Common myeloid progenitor, CD34-positive (primary cell): ENCODE data around the gene CRYGS.

ENCODE experiments used
- CTCF ChIA-PET: fragments of 350-600 bp; sonication (Branson Sonifier 250); formaldehyde crosslinking; loops from one replicate; lab custom pipeline; 2021; ENCODE audit warnings: antibody characterized with exemption; lab: Charles Lee
- POLR2A ChIA-PET: fragments of 350-600 bp; sonication (Branson Sonifier 250); formaldehyde crosslinking; loops from one replicate; lab custom pipeline; 2021; ENCODE audit warnings: antibody characterized with exemption; lab: Charles Lee
- DNase-seq, 3 donors: peaks; one replicate each; pipeline versions ENCODE4 v3.0.0 to v3.0.0-alpha.2; 2013
- H3K27ac ChIP-seq, 2 experiments: 1 replicate in 1 of 2; 2 replicates in 1 of 2; pipeline ENCODE4 v1.7.0; 2013; ENCODE audit warnings: inconsistent platforms in 2 of 2, low read length in 2 of 2, mild to moderate bottlenecking in 2 of 2, low read depth in 1 of 2, moderate library complexity in 1 of 2; ENCODE audit not compliant: severe bottlenecking in 2 of 2, insufficient read depth in 1 of 2, poor library complexity in 1 of 2
- H3K27me3 ChIP-seq, 5 experiments: replicated peaks in 2 of 5; 1 replicate in 3 of 5; 2 replicates in 2 of 5; pipeline versions ENCODE4 v1.6.1 to v1.7.0; 2013; ENCODE audit warnings: low read length in 4 of 5, mild to moderate bottlenecking in 2 of 5, moderate library complexity in 2 of 5, inconsistent platforms in 1 of 5; ENCODE audit not compliant: insufficient read depth in 5 of 5, control insufficient read depth in 4 of 5
- H3K36me3 ChIP-seq, 4 experiments: 1 replicate in 2 of 4; 2 replicates in 2 of 4; pipeline versions ENCODE4 v1.6.1 to v1.7.0; 2013; ENCODE audit warnings: low read length in 3 of 4, control low read depth in 1 of 4, mild to moderate bottlenecking in 1 of 4; ENCODE audit not compliant: control insufficient read depth in 4 of 4, insufficient read depth in 4 of 4
- H3K4me1 ChIP-seq, 4 experiments: 1 replicate in 3 of 4; 2 replicates in 1 of 4; pipeline versions ENCODE4 v1.6.1 to v1.7.1; 2013; ENCODE audit warnings: low read length in 3 of 4, mild to moderate bottlenecking in 3 of 4, control low read depth in 1 of 4, inconsistent platforms in 1 of 4, moderate library complexity in 1 of 4; ENCODE audit not compliant: control insufficient read depth in 4 of 4, insufficient read depth in 4 of 4; ENCODE audit errors: control extremely low read depth in 1 of 4
- H3K4me3 ChIP-seq, 7 experiments: 1 replicate in 4 of 7; 2 replicates in 3 of 7; pipeline versions ENCODE4 v1.5.1 to v1.7.0; 2013; ENCODE audit warnings: mild to moderate bottlenecking in 7 of 7, low read length in 6 of 7, moderate library complexity in 6 of 7, inconsistent platforms in 2 of 7, low read depth in 2 of 7, control low read depth in 1 of 7; ENCODE audit not compliant: insufficient read depth in 4 of 7, control insufficient read depth in 1 of 7; ENCODE audit errors: extremely low read depth in 1 of 7
- H3K9me3 ChIP-seq, 5 experiments: 1 replicate in 4 of 5; 2 replicates in 1 of 5; pipeline versions ENCODE4 v1.6.1 to v1.7.1; 2013; ENCODE audit warnings: low read length in 4 of 5, mild to moderate bottlenecking in 2 of 5, inconsistent platforms in 1 of 5, low read depth in 1 of 5, moderate library complexity in 1 of 5; ENCODE audit not compliant: control insufficient read depth in 4 of 5, insufficient read depth in 2 of 5; ENCODE audit errors: control extremely low read depth in 1 of 5
- WGBS: methylation state at CpG from one replicate; pipeline ENCODE4 v1.1.5; 2013; ENCODE audit not compliant: insufficient coverage; 5-methylcytosine and 5-hydroxymethylcytosine counted together

The CRYGS gene

GRCh38 chr3:186516646-186517045 lies 27.5 kb downstream of the CRYGS start:
- no peaks in the 10 kb centered on the region for H3K36me3 ChIP-seq
- H3K4me1 ChIP-seq = peaks cover 16 to 89% (median 62%) of the 10 kb centered on the region in 4 experiments
- H3K27me3 ChIP-seq = no peaks in the 10 kb centered on the region
- DNase-seq = peak in 2 of 3 donors; percentile 42 to 47
- WGBS = 86% methylated on average over 1 of the region's 2 CpGs
- ChIA-PET POLR2A (no interaction called here), CTCF (interaction anchor here (0.6 to 6.0 kb wide), 5 partner anchors 10 to 239 kb away, joined by 3 to 46 read pairs (median 9); no protein-coding TSS in a partner anchor)
- no peak overlapping the region for H3K27ac ChIP-seq
- peaks cover 0 to 7% (median 0%) of the 10 kb centered on the region in 5 experiments for H3K9me3 ChIP-seq
- H3K4me3 ChIP-seq = no peak overlapping the region

DNA sequence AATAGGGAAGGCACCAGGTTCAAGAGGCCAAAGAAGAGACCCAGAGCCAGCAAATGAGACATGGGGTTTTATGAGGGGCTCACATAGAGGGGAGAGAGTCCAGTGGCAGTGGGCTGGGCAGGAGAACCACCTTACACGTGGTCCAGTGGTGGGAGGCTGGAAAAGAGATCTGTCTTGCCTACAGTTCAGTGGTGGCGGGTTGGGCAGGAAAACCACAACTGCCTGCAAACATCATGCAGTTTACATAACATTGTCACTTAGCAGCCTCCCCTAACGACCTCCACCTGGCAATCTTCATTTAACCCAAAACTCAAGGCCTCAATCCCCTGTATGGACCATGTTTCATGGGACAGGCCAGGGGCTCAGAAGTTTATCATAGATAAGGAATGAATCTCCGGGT lies 29.1 kb downstream of the CRYGS start:
- DNase-seq = peak; percentile 67 to 98 (median 97)
- Histone ChIP-seq H3K36me3 (no peaks in the 10 kb centered on the region), H3K4me1 (peaks cover 16 to 87% (median 52%) of the 10 kb centered on the region in 4 experiments), H3K27me3 (no peaks in the 10 kb centered on the region), H3K9me3 (peaks cover 0 to 7% (median 0%) of the 10 kb centered on the region in 5 experiments), H3K27ac (peak overlapping the region; percentile 75 to 84), H3K4me3 (no peak overlapping the region)
- ChIA-PET POLR2A (interaction anchor here (0.9 to 1.1 kb wide), 2 partner anchors 11 to 571 kb away, joined by 3 read pairs; no protein-coding TSS in a partner anchor), CTCF (interaction anchor here (2.1 to 6.0 kb wide), 2 partner anchors 15 to 19 kb away, joined by 9 to 40 read pairs; no protein-coding TSS in a partner anchor)
- WGBS = 0% methylated on average over 3 of the region's 4 CpGs

DNA sequence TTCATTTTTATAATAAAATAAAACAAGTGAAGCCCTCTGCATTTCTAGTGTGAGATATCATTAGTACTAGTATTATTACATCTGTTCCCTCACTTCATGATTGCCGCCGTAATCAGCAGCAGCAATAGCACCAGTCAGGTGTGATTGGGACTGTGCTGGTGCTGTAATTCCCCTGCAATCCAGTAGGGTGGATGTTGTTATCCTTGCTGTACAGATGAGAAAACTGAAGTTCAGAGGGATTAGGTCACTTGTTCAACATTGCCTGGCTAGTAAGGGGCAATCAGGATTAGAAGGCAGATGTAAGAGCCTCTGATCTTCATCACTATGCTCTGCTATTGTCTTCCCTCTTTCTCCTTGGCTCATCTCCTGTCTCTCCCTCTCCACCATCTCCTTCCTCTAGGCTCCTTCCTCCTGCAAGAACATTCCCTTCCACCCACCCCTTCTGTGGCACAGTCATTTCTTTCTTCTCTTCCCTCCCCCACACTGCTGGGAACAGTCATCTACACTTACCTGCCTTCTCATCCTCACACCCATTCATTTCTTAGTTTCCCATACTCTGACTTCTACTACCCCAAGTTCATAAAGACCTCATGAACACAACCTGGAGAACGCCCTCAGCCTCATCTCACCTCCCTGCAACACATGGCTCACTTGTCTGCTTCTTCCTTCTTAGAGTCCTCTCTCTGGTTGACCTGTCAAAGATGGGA lies 29.7 kb downstream of the CRYGS start:
- WGBS = 100% methylated on average over 1 of the region's 3 CpGs
- CTCF ChIA-PET = interaction anchor here (1.2 to 4.3 kb wide), 4 partner anchors 15 to 255 kb away, joined by 3 to 14 read pairs (median 8); no protein-coding TSS in a partner anchor
- POLR2A ChIA-PET = interaction anchor here (0.9 kb wide), 1 partner anchor 571 kb away, joined by 3 read pairs; no protein-coding TSS in a partner anchor

DNA sequence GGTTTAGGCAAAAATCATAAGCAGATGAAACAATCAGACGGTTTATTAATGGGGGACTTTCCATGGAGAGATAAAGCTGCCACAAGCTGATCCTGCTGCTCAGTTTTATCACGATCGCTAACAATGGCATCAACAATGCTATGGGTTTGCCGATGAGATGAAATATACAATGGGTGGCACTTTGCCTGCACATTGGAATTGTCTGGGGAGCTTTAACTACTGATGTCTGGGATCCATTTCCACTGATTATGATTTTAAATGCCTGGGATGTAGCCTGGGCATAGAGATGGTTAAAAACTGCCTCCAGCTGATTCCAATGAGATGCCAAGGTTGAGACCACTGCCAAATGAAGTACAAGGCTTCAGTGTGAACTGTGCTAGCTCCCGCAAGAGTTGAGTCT lies 30.8 kb downstream of the CRYGS start:
- no peak overlapping the region for H3K4me3 ChIP-seq
- H3K36me3 ChIP-seq = no peaks in the 10 kb centered on the region
- no peak for DNase-seq
- 99% methylated on average over 5 of the region's 5 CpGs for WGBS
- H3K27me3 ChIP-seq = no peaks in the 10 kb centered on the region
- ChIA-PET POLR2A (no interaction called here), CTCF (interaction anchor here (0.7 to 4.3 kb wide), 8 partner anchors 10 to 254 kb away, joined by 3 to 14 read pairs (median 4); no protein-coding TSS in a partner anchor)
- H3K27ac ChIP-seq = no peak overlapping the region
- H3K4me1 ChIP-seq = peaks cover 11 to 81% (median 41%) of the 10 kb centered on the region in 4 experiments
- H3K9me3 ChIP-seq = peaks cover 0 to 7% (median 0%) of the 10 kb centered on the region in 5 experiments

More for the DNA sequence above, 29.7 kb downstream of the CRYGS start:
- H3K27me3 ChIP-seq = no peaks in the 10 kb centered on the region
- no peaks in the 10 kb centered on the region for H3K36me3 ChIP-seq
- peak in 2 of 3 donors; percentile 39 to 53 for DNase-seq
- H3K9me3 ChIP-seq = peaks cover 0 to 7% (median 0%) of the 10 kb centered on the region in 5 experiments
- peak overlapping the region in 1 of 7 experiments; percentile 0 for H3K4me3 ChIP-seq
- H3K4me1 ChIP-seq = peaks cover 14 to 87% (median 45%) of the 10 kb centered on the region in 4 experiments
- H3K27ac ChIP-seq = peak overlapping the region; percentile 46 to 75

DNA sequence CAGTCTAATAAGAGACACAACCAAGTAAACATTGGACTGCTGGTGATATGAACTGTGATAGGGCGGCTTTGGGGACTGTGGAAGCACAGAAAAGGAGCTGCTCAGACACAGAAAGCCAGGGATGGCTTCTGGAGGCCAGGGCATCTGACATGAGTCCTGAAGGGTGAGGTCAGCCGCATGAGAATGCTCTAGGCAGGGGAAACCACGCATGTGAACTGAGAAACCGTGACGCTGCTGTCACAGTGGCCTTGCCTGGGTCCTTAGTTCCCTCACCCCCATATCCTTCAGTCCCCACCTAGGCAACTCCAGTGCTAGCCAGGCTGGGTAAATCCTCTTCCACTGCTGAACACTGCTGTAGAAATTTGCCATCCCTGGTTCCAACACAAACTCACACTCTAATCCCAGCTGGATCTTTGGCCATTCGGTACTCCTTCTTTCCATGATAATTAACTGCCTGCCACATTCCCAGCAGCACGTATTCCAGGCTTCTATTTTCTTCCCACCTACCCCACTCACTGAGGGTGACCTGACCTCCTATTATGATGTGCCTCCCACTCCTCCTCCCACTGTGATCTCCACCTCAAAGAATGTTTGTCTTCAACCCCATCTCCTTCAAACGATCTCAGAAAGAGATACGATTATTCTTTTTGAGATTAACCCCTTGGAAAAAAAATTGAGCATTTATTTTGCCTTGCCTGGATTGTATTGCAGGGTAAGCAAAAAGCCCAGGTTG lies 31.4 kb downstream of the CRYGS start:
- ChIA-PET POLR2A (no interaction called here), CTCF (interaction anchor here (0.7 to 4.3 kb wide), 9 partner anchors 9 to 253 kb away, joined by 3 to 14 read pairs (median 5); no protein-coding TSS in a partner anchor)
- H3K27me3 ChIP-seq = no peaks in the 10 kb centered on the region
- peaks cover 5 to 74% (median 34%) of the 10 kb centered on the region in 4 experiments for H3K4me1 ChIP-seq
- WGBS = 93% methylated on average over 7 of the region's 9 CpGs
- no peaks in the 10 kb centered on the region for H3K36me3 ChIP-seq
- no peak overlapping the region for H3K4me3 ChIP-seq
- DNase-seq = no peak
- H3K27ac ChIP-seq = no peak overlapping the region
- peaks cover 0 to 7% (median 0%) of the 10 kb centered on the region in 5 experiments for H3K9me3 ChIP-seq

DNA sequence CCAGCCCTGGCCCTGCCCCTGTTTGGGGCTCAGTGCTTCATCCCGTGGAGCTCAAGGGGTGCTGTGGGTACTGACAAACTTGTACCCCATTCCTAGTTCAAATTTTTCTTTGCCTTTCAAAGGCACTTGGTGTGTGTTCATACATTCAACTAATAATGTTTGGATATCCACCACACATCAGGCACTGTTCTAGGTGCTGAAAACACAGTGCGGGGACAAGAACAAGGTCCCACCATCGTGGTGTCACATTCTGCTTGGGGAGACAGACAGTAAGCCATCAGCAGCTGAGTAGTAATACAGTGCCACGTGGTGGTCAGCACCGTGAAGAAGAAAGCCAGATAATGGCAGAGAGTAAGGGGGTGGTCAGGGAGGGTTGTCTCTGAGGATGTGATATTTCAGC lies 32.5 kb downstream of the CRYGS start:
- ChIA-PET POLR2A (no interaction called here), CTCF (interaction anchor here (0.7 to 4.3 kb wide), 6 partner anchors 8 to 253 kb away, joined by 3 to 14 read pairs (median 3); no protein-coding TSS in a partner anchor)
- WGBS = 100% methylated on average over 4 of the region's 5 CpGs
- Histone ChIP-seq H3K9me3 (peaks cover 0 to 3% (median 0%) of the 10 kb centered on the region in 5 experiments), H3K4me1 (peaks cover 2 to 64% (median 30%) of the 10 kb centered on the region in 4 experiments), H3K4me3 (no peak overlapping the region), H3K27ac (no peak overlapping the region), H3K36me3 (no peaks in the 10 kb centered on the region), H3K27me3 (no peaks in the 10 kb centered on the region)
- no peak for DNase-seq
